GM18508 (cell line): ENCODE data around the gene FADS6.

Experiments
- ATAC-seq: cut with Tn5 transposase; IDR thresholded peaks from one replicate; pipeline ENCODE4 v1.9.1; 2021; ENCODE audit warnings: moderate number of reproducible peaks; ENCODE audit not compliant: insufficient read depth, unreplicated experiment

FADS6 gene

GRCh38 chr17:74857191-74857590, 36.2 kb downstream of the FADS6 start:
- no peak for ATAC-seq

GRCh38 chr17:74856112-74856511, 37.3 kb downstream of the FADS6 start:
- no peak for ATAC-seq

GRCh38 chr17:74855323-74855722, 38.1 kb downstream of the FADS6 start:
- no peak for ATAC-seq

- no peak for ATAC-seq
Observed at GRCh38 chr17:74854792-74855191, 38.6 kb downstream of the FADS6 start.

- ATAC-seq, result no peak
Observed at GRCh38 chr17:74853669-74854068, 39.8 kb downstream of the FADS6 start.

- ATAC-seq, result no peak
Observed at GRCh38 chr17:74853048-74853397, 40.4 kb downstream of the FADS6 start.

- ATAC-seq, result no peak
Observed at GRCh38 chr17:74852237-74853047, 41.0 kb downstream of the FADS6 start.

- ATAC-seq, result no peak
Observed at GRCh38 chr17:74851612-74852236, 41.7 kb downstream of the FADS6 start.

GRCh38 chr17:74850914-74851313, 42.5 kb downstream of the FADS6 start:
- ATAC-seq, result no peak

GRCh38 chr17:74850310-74850709, 43.1 kb downstream of the FADS6 start:
- no peak for ATAC-seq

- ATAC-seq, result no peak
Observed at GRCh38 chr17:74848656-74849399, 44.6 kb downstream of the FADS6 start.

GRCh38 chr17:74846621-74847020, 46.8 kb downstream of the FADS6 start:
- ATAC-seq, result no peak

GRCh38 chr17:74843352-74843627, 50.1 kb downstream of the FADS6 start:
- no peak for ATAC-seq

- ATAC-seq, result no peak
Observed at GRCh38 chr17:74842599-74843351, 50.7 kb downstream of the FADS6 start.

- no peak for ATAC-seq
Observed at GRCh38 chr17:74842146-74842598, 51.3 kb downstream of the FADS6 start.

- ATAC-seq, result no peak
Observed at GRCh38 chr17:74840989-74841666, 52.3 kb downstream of the FADS6 start.

- no peak for ATAC-seq
Observed at GRCh38 chr17:74839990-74840852, 53.2 kb downstream of the FADS6 start.

GRCh38 chr17:74838274-74838673, 55.2 kb downstream of the FADS6 start:
- ATAC-seq, result no peak
